ENCODE measurements around the gene NF1. TPM values are rescaled to one million over a fixed set of nuclear protein-coding genes. Genes with fewer than 3 reads are reported as not detected.
"Not testable (repeated sequence)": the region's sequence is repeated elsewhere in the genome, so short reads cannot be mapped to it uniquely, and the experiment has no call there.

NF1 gene, protein sequence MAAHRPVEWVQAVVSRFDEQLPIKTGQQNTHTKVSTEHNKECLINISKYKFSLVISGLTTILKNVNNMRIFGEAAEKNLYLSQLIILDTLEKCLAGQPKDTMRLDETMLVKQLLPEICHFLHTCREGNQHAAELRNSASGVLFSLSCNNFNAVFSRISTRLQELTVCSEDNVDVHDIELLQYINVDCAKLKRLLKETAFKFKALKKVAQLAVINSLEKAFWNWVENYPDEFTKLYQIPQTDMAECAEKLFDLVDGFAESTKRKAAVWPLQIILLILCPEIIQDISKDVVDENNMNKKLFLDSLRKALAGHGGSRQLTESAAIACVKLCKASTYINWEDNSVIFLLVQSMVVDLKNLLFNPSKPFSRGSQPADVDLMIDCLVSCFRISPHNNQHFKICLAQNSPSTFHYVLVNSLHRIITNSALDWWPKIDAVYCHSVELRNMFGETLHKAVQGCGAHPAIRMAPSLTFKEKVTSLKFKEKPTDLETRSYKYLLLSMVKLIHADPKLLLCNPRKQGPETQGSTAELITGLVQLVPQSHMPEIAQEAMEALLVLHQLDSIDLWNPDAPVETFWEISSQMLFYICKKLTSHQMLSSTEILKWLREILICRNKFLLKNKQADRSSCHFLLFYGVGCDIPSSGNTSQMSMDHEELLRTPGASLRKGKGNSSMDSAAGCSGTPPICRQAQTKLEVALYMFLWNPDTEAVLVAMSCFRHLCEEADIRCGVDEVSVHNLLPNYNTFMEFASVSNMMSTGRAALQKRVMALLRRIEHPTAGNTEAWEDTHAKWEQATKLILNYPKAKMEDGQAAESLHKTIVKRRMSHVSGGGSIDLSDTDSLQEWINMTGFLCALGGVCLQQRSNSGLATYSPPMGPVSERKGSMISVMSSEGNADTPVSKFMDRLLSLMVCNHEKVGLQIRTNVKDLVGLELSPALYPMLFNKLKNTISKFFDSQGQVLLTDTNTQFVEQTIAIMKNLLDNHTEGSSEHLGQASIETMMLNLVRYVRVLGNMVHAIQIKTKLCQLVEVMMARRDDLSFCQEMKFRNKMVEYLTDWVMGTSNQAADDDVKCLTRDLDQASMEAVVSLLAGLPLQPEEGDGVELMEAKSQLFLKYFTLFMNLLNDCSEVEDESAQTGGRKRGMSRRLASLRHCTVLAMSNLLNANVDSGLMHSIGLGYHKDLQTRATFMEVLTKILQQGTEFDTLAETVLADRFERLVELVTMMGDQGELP (N-terminal part only)
- total RNA-seq = 27.7 and 31.9 TPM in 2 replicates
- total RNA-seq (2013) = 22.0 TPM
- 10.8 and 11.1 TPM in 2 replicates for polyA plus RNA-seq
- polyA minus RNA-seq = 17.1 and 21.6 TPM in 2 replicates

GRCh38 chr17:31094600-31095235 is at the start of gene NF1:
NF1 (plus strand) TSS chr17:31094977; CDS start chr17:31095310, 333 bp downstream.
- Histone ChIP-seq H3K4me3 (ENCODE audit: control extremely low read depth in 1 of 5, extremely low read depth in 1 of 5, insufficient read depth in 1 of 5, low read depth in 2 of 5, low read length in 4 of 5) (peak within 1 kb of the TSS; percentile 67 to 90 (median 82)), H3K36me3 (replicated peaks in 1 of 2; ENCODE audit: control extremely low read depth in 1 of 2, control insufficient read depth in 1 of 2, extremely low read depth in 1 of 2, insufficient read depth in 2 of 2, low read length in 1 of 2) (no peaks in the 10 kb centered on the region), H3K27me3 (replicated peaks in 1 of 4; ENCODE audit: control extremely low read depth in 1 of 4, control insufficient read depth in 3 of 4, insufficient read depth in 4 of 4, low read length in 3 of 4) (no peaks in the 10 kb centered on the region), H3K9ac (ENCODE audit: low read length) (peak within 1 kb of the TSS; percentile 91), H3K9me3 (ENCODE audit: control extremely low read depth in 1 of 3, control insufficient read depth in 2 of 3, insufficient read depth in 1 of 3, low read length in 2 of 3) (no peaks in the 10 kb centered on the region), H3K27ac (ENCODE audit: low read length in 2 of 2) (peak within 1 kb of the TSS; percentile 75 to 90), H2AFZ (ENCODE audit: insufficient read depth, low read depth, low read length, poor library complexity, severe bottlenecking) (peak within 1 kb of the TSS; percentile 95), H3K4me2 (replicated peaks; ENCODE audit: low read depth, low read length, poor library complexity, severe bottlenecking) (peak within 1 kb of the TSS; percentile 97), H4K20me1 (ENCODE audit: control insufficient read depth, insufficient read depth, low read length, poor library complexity, severe bottlenecking) (no peaks in the 10 kb centered on the region), H3K79me2 (ENCODE audit: control insufficient read depth, insufficient read depth, low read length) (no peaks in the 10 kb centered on the region), H3K4me1 (ENCODE audit: control insufficient read depth in 2 of 2, insufficient read depth in 2 of 2, low read length in 2 of 2) (peaks cover 5 to 14% of the 10 kb centered on the region in 2 donors)
- DNase-seq (peak; percentile 93), ATAC-seq (ENCODE audit: low read depth) (peak; percentile 79)
- no peaks in the 10 kb centered on the region for H3K27me3 Mint-ChIP-seq
- intact Hi-C loops (cut with micrococcal nuclease) = loop anchor here (10.0 kb wide), 3 partner anchors 130 to 280 kb away; partner anchors contain the start of gene EVI2B
- peak within 1 kb of the TSS; percentile 97 for H3K4me3 Mint-ChIP-seq
- H3K9me3 Mint-ChIP-seq (ENCODE audit: insufficient read depth) = no peaks in the 10 kb centered on the region
- WGBS (ENCODE audit: insufficient coverage) = 2% methylated on average over 35 of the region's 45 CpGs
- ChIA-PET POLR2A (interaction anchor here (0.7 kb wide), 1 partner anchor 742 kb away, joined by 8 read pairs; no protein-coding TSS in a partner anchor), CTCF (no interaction called here)
- H3K4me1 Mint-ChIP-seq = peaks cover 11% of the 10 kb centered on the region
- TF ChIP-seq EZH2 (IDR thresholded peaks at IDR 0.05; ENCODE audit: borderline replicate concordance, insufficient read depth, low read depth, low read length, poor library complexity, severe bottlenecking) = no peak
- TF ChIP-seq, protein P1, sequence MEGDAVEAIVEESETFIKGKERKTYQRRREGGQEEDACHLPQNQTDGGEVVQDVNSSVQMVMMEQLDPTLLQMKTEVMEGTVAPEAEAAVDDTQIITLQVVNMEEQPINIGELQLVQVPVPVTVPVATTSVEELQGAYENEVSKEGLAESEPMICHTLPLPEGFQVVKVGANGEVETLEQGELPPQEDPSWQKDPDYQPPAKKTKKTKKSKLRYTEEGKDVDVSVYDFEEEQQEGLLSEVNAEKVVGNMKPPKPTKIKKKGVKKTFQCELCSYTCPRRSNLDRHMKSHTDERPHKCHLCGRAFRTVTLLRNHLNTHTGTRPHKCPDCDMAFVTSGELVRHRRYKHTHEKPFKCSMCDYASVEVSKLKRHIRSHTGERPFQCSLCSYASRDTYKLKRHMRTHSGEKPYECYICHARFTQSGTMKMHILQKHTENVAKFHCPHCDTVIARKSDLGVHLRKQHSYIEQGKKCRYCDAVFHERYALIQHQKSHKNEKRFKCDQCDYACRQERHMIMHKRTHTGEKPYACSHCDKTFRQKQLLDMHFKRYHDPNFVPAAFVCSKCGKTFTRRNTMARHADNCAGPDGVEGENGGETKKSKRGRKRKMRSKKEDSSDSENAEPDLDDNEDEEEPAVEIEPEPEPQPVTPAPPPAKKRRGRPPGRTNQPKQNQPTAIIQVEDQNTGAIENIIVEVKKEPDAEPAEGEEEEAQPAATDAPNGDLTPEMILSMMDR (IDR thresholded peaks at IDR 0.05) = no peak
- H3K27ac Mint-ChIP-seq = peak within 1 kb of the TSS; percentile 93

GRCh38 chr17:31046856-31047425 is 47.8 kb upstream of the NF1 start:
- H3K36me3 ChIP-seq (replicated peaks in 1 of 2; ENCODE audit: control extremely low read depth in 1 of 2, control insufficient read depth in 1 of 2, extremely low read depth in 1 of 2, insufficient read depth in 2 of 2, low read length in 1 of 2); H3K4me3 Mint-ChIP-seq: not testable (repeated sequence)

More at GRCh38 chr17:31046856-31047425, 47.8 kb upstream of the NF1 start:
- H3K27me3 Mint-ChIP-seq; H3K4me1 Mint-ChIP-seq; POLR2A ChIA-PET; H2AFZ ChIP-seq (ENCODE audit: insufficient read depth, low read depth, low read length, poor library complexity, severe bottlenecking); H3K4me3 ChIP-seq (ENCODE audit: control extremely low read depth in 1 of 5, extremely low read depth in 1 of 5, insufficient read depth in 1 of 5, low read depth in 2 of 5, low read length in 4 of 5); intact Hi-C loops (cut with micrococcal nuclease); H3K27me3 ChIP-seq (replicated peaks in 1 of 4; ENCODE audit: control extremely low read depth in 1 of 4, control insufficient read depth in 3 of 4, insufficient read depth in 4 of 4, low read length in 3 of 4); H4K20me1 ChIP-seq (ENCODE audit: control insufficient read depth, insufficient read depth, low read length, poor library complexity, severe bottlenecking); H3K27ac Mint-ChIP-seq; H3K9me3 Mint-ChIP-seq (ENCODE audit: insufficient read depth); H3K9me3 ChIP-seq (ENCODE audit: control extremely low read depth in 1 of 3, control insufficient read depth in 2 of 3, insufficient read depth in 1 of 3, low read length in 2 of 3); H3K27ac ChIP-seq (ENCODE audit: low read length in 2 of 2); CTCF ChIA-PET; DNase-seq; H3K4me2 ChIP-seq (replicated peaks; ENCODE audit: low read depth, low read length, poor library complexity, severe bottlenecking); H3K79me2 ChIP-seq (ENCODE audit: control insufficient read depth, insufficient read depth, low read length); ATAC-seq (ENCODE audit: low read depth); H3K4me1 ChIP-seq (ENCODE audit: control insufficient read depth in 2 of 2, insufficient read depth in 2 of 2, low read length in 2 of 2); H3K9ac ChIP-seq (ENCODE audit: low read length): not testable (repeated sequence)
- WGBS (ENCODE audit: insufficient coverage) = no CpG with 5 or more reads among the region's 7 CpGs
